HK-2 (cell line): ENCODE measurements around the gene LTN1.
"Not testable (repeated sequence)": the region's sequence is repeated elsewhere in the genome, so short reads cannot be mapped to it uniquely, and the experiment has no call there.

Experiments
- DNase-seq: peaks from one replicate; pipeline ENCODE4 v3.0.0-alpha.2; 2018; ENCODE audit not compliant: unreplicated experiment

LTN1 gene, protein sequence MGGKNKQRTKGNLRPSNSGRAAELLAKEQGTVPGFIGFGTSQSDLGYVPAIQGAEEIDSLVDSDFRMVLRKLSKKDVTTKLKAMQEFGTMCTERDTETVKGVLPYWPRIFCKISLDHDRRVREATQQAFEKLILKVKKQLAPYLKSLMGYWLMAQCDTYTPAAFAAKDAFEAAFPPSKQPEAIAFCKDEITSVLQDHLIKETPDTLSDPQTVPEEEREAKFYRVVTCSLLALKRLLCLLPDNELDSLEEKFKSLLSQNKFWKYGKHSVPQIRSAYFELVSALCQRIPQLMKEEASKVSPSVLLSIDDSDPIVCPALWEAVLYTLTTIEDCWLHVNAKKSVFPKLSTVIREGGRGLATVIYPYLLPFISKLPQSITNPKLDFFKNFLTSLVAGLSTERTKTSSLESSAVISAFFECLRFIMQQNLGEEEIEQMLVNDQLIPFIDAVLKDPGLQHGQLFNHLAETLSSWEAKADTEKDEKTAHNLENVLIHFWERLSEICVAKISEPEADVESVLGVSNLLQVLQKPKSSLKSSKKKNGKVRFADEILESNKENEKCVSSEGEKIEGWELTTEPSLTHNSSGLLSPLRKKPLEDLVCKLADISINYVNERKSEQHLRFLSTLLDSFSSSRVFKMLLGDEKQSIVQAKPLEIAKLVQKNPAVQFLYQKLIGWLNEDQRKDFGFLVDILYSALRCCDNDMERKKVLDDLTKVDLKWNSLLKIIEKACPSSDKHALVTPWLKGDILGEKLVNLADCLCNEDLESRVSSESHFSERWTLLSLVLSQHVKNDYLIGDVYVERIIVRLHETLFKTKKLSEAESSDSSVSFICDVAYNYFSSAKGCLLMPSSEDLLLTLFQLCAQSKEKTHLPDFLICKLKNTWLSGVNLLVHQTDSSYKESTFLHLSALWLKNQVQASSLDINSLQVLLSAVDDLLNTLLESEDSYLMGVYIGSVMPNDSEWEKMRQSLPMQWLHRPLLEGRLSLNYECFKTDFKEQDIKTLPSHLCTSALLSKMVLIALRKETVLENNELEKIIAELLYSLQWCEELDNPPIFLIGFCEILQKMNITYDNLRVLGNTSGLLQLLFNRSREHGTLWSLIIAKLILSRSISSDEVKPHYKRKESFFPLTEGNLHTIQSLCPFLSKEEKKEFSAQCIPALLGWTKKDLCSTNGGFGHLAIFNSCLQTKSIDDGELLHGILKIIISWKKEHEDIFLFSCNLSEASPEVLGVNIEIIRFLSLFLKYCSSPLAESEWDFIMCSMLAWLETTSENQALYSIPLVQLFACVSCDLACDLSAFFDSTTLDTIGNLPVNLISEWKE (N-terminal part only)

DNA sequence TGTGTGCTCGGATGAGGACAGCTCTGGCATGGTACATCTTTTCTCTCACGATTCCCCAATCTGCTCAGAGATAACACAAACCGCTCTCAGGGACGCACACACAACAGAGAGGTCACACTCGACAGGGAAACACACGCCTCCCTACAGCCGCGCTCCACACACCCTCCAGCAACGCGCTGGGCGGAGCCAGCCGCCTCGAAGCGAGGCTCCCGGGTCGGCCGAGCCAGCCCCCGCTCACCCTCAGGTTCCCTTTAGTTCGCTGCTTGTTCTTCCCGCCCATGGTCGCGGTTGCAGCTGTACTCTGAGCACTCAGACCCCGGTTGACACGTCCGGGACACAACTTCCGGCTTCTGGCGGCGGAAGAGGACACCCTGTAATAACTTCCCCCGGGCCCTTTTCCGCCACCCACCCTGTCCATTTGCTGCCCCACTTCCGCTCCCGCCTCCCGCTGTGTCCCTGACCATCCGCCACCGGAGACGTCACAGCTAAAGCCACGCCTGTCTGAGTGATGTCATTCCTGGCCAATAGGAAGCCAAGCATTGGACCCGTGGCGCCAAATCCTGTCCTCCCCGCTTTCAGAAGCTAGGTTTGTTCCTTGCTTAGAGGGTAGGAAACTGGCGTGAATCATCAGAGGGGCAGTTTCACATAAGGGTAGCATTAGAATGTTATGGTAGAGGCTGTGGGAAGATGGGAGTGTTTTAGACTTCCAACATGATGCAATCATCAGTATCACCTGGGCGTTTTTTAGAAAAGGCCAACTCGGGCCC, at the start of gene LTN1:
LTN1 (minus strand) TSS at position 352 of the 767 bp plus-strand sequence; CDS start at position 280, 72 bp downstream.
- DNase-seq = peak; percentile 95

- DNase-seq = no peak
These were observed 42.0 kb upstream of the LTN1 start for GRCh38 chr21:29034678-29035077.

DNA sequence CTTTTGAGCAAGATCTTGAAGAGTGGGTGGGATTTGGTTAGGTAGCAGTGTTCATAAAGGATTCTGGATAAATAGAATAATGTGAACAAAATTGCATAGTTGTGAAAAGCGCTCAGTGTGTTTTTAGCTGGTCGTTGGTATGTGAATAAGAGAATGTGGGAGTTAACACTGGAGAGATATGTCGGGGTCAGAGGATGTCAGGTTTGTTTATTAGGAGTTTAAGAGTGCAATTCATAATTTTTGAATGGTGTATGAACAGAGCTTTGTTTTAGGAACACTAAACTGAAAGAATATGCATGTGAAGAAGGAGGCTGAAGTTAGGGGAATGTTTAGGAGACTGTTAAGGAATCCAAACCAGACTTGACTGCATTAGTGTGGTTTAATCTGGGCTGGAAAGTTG, 41.2 kb upstream of the LTN1 start:
- no peak for DNase-seq

- no peak for DNase-seq
These were observed 40.6 kb upstream of the LTN1 start for GRCh38 chr21:29033301-29033700.

GRCh38 chr21:29030909-29031308, 38.2 kb upstream of the LTN1 start:
- no peak for DNase-seq

- no peak for DNase-seq
These were observed 36.8 kb upstream of the LTN1 start for GRCh38 chr21:29029524-29029923.

DNA sequence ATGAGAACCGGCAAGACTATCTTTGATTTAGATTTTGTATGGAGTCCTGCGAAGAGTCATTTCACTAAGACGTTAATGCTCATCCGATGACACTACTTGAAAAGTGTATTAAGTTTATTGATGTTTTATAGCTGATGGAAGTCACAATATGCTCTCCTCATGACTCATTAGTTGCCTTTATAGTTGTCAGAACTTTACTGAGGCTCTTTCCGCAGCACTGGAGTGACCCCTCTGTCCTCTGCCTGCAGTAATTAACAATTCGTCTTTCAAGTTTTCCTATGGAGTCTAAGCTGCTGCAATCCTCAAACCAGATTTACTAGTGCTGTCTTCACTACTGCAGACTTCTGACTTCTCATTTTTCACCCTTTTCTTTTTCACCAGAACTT, 32.6 kb upstream of the LTN1 start:
- DNase-seq = no peak

- peak; percentile 94 for DNase-seq
These were observed 32.0 kb upstream of the LTN1 start, which contains the start of gene USP16 for GRCh38 chr21:29024474-29025327. Gene USP16 (plus strand): TSS chr21:29024668. CDS start chr21:29027914, 3,246 bp downstream.

DNA sequence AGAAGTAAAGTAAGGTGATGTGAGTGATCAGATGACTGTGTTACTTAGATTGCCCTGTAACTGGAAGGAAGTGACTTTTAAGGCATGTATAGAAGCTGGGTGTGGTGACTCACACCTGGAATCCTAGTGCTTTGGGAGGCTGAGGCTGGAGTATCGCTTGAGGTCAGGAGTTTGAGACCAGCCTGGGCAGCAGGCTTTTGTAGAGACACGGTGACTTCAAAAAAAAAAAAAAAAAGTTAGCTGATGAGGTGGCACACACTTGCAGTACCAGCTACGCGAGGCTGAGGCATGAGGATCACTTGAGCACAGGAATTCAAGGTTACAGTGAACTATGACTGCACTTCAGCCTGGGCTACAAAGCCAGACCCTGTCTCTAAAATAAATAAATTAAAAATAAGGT, 29.5 kb upstream of the LTN1 start:
- no peak for DNase-seq

- DNase-seq = no peak
These were observed 25.9 kb upstream of the LTN1 start for GRCh38 chr21:29018540-29018939.

DNA sequence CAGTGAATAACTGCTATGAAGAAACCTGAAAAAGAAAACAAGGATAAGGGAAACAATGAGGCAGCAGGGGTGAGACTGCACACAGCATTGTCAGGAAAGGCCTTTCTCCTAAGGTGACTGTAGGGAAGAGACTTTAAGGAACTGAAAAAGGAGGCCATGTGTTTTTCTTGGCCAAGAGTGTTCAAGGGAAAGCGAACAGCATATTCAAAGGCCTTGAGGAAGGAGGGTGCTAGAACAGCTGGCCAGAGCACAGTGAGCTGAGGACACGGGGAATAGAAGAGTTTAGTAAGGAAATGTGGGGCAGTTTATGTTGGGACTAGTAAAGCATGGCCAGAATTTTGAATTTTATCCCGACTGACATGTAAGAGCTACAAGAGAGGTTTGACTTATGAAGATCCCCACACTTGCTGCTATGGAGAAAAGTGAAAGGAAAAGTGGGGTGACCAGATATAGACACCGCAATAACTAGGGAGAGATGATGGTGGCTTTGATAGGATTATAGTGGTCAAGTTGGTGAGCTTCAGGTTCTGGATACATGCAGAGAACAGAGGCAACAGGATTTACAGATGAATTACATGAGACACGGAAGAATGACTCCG, 25.1 kb upstream of the LTN1 start:
- no peak for DNase-seq

DNA sequence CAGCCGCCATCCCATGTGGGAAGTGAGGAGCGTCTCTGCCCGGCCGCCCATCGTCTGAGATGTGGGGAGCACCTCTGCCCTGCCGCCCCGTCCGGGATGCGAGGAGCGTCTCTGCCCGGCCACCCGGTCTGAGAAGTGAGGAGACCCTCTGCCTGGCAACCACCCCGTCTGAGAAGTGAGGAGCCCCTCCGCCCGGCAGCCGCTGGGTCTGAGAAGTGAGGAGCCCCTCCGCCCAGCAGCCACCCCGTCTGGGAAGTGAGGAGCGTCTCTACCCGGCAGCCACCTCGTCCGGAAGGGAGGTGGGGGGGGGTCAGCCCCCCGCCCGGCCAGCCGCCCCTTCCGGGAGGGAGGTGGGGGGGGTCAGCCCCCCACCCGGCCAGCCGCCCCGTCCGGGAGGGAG, 18.6 kb upstream of the LTN1 start:
- DNase-seq = not testable (repeated sequence)

DNA sequence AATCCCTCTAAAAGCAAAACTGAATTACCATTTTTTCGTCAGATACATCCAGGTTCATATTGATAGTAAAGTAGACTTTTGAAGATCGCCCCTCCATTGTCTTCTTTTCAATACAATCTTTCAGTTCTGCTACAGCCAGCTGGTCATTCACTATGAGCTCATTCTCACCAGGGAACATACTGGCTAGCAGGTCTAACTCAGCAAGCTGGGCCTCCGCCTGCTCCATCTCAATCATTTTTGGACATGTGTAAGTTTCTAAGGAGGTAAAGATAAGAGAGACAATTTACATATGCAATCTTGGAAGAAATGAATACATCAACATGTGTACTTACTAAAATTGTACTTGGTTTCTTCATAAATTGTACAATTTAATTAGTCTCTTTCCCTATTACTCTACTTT, 15.7 kb upstream of the LTN1 start:
- no peak for DNase-seq

DNA sequence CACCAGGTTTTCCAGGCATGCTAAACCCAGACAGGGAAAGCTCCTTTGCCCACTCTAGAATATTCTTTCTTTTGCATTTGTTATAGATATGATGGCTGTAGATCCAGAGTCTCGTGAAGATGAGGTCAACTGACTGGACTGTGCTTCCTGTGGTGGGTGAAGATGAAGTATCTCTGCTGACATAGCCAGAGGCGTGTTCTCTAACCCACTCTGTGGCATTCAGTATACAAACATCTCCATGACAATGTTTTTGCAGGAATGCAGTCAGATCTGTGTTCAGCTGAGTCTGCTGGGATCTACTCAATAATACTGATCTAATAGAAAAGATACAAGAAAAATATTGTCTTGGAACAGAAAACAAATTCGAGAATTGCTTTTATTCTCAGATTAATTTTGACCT, 15.1 kb upstream of the LTN1 start:
- DNase-seq = no peak

DNA sequence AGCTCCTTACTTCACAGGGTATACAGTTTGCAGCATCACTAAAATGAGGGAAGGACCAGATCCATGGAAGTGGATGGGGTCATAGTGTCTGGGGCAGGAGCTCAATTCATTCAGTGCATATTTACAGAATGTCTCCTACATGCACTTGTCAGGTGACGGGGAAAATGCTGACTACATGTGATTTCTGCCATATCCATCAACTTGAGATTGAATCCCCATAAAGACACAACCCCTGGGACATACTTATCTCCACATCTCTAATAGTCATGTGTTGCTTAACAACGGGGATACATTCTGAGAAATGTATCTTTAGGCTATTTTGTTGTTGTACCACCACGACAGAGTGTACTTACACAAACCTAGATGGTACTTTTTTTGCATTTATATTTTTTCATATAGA, 14.5 kb upstream of the LTN1 start:
- DNase-seq = no peak

DNA sequence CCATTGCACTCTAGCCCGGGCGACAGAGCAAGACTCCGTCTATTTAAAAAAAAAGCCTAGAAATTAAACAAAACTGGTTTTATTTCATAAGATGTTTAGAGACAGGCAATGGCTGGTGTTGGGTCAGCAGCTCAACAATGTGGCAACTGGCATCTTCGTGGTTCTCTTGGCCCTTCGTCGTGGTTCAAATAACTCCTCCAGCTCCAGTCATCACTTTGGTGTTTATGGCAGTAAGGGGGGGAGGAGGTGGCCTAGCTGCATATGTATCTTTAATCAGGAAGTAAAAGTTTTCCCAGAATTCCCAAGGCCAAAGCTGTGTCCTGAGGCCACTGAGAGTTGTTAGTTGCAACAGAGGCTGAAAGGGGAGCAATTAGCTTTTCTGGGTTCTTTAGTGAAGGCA, 13.0 kb upstream of the LTN1 start:
- no peak for DNase-seq

DNA sequence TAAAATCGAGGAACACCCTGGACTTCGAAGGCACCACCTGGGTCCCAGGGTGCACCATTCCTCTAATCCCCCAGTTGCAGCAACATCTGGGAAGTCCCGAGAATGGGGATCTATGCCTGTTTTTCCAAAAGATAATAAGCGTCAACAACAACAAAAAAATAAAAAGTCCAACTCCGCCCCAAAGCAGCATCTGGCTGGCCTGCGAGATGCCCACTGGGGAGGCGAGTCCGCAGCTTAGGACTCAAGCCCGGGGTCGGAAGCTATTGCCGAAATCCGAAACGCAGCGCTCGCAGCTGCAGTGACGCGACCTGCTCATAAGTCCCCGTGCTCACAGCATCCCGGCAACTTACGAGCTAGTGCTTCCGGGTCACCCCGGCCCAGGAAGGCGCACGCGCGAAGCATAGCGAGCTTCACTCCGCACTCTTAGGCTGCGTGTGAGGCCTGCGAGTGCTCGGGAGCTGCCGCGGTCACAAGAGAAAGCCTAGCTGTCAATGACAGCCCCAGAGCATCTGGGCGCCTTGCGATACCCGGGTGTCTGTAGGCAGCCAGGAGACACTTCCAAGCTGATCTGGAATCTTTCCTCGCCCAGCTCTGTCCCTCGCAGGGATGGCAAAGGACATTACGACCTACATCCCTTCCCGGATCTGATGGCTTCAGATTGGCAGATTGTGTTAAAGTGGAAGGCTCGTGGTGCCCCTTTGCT, 9.9 kb upstream of the LTN1 start:
- DNase-seq = peak; percentile 85

DNA sequence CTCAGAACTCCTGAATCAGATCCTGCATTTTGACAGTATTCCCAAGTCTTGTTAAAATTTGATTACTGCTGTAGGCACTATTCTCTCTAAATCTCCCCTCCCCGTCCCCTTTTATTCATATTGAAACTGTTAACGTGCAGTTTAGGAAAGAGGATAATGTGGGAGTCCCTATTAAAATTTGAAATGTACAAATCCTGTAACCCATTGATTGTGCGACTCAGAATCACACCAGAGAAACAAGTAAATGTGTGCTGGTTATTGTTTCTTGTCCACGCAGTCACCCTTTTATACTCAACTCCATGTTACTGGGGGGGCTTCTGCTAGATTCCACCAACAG, 584 bp upstream of the LTN1 start:
- DNase-seq = no peak

GRCh38 chr21:28991861-28992525, 684 bp downstream of the LTN1 start:
- no peak for DNase-seq
